GM18951 (cell line): ENCODE measurements around the gene PGA5.
"Not testable (repeated sequence)": the region's sequence is repeated elsewhere in the genome, so short reads cannot be mapped to it uniquely, and the experiment has no call there.

ENCODE experiments used
- POLR2A ChIP-seq: IDR thresholded peaks from 4 replicates; pipeline ENCODE4 v1.6.1; 2011; ENCODE audit warnings: mild to moderate bottlenecking; ENCODE audit not compliant: insufficient read length, insufficient read depth; ENCODE audit errors: extremely low read depth
- in situ Hi-C: fragments of 300-500 bp; cut with MboI; formaldehyde crosslinking; loops from one replicate; pipeline ENCODE4 v1.12.0; 2022; ENCODE audit warnings: low sequenced_read_pairs, mixed read lengths, inconsistent platforms; ENCODE audit not compliant: unreplicated experiment

The PGA5 gene

DNA sequence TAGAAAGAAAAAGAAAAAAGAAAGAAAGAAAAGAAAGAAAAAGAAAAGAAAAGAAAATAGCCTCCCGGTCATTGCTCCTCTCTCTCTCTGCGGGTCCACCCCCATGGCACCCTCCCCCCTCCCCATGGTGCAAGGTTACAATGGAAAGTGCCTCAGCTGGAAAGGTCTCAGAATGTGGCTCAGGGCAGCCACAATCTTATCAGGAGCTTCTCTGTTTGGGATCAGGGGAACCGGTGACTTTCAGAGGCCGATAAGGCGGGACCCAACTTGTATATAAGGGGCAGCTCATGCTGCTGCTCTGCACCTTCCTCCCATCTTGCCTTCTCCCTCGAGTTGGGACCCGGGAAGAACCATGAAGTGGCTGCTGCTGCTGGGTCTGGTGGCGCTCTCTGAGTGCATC, at the start of gene PGA5:
Gene PGA5 (plus strand): TSS at position 301 of the 400 bp plus-strand sequence. CDS start 52 bp downstream, at position 353.
- in situ Hi-C loops: not testable (repeated sequence)

DNA sequence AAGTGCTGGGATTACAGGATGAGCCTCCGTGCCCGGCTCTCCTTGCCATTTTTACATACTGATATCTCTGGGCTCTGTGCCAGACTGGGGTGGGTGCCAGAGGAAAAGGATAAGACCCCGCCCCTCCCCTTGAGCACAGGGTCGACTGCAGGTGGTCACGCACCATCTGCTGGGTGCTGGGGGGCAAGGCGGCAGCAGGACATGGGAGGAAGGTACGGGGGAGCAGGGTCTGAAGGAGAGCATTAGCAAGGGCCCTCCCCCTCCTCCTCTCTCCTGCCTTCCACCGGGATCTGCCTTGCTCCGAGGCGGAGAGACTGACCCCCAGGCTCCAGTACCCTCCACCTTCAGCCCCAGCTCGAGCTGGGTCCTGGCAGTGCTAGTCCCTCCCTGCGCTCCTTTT, 47.4 kb upstream of the PGA5 start:
- in situ Hi-C loops: no loop called here
- no peak for TF ChIP-seq POLR2A

DNA sequence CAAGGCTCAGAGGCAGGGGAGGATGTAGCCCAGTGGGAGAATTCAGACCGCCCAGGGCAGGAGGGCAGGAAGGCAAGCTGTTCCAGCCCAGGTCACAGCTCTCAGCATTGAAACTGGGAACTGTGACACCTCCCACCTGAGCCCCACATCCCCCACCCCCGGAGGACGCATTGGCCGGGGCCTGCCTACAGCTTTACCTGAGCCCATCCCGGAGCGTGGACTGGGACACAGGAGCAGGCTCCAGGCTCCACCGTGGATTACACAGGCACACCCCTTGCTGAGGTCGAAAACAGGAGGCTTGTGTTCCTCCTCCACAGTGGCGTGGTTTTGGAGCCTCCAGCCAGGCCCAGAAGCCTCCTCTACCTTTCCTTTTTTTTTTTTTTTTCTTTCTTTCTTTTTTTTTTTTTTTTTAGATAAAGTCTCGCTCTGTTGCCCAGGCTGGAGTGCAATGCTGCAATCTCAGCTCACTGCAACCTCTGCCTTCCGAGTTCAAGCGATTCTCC, 46.8 kb upstream of the PGA5 start:
- TF ChIP-seq POLR2A: no peak
- in situ Hi-C loops: no loop called here

DNA sequence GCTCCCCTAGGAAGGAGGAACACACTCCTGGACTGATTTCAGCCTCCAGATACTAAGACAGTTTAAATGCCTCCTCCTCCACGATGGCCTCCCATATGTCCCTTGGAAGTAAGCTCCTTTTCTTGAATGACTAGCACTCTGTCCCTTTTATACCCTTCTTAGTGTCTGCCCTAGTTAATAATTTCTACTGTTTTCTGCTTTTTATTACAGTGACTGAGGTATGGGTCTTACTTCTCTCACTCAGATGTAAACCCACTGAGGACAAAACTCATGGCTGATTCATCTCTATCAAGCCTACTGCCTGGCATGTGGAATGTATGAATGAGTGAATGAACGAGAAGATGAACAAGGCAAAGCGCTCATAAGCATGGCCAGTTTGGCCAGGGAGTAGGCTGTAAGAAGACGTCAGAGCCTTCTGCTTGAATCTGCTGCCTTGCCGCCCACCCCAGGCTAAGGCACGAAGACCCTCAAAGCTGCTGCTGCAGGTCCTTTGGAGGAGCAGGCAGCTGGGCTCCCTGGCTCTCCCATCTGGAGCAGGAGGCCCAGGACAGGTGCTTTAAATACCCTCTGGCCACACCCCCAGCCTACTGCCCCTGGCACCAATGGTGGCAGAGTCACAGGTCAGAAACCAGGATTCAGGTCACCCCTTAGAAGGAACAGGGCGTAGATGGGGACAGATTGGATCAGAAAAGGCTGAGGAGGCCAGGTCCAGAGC, 45.8 kb upstream of the PGA5 start:
- TF ChIP-seq POLR2A: no peak
- in situ Hi-C loops: no loop called here

DNA sequence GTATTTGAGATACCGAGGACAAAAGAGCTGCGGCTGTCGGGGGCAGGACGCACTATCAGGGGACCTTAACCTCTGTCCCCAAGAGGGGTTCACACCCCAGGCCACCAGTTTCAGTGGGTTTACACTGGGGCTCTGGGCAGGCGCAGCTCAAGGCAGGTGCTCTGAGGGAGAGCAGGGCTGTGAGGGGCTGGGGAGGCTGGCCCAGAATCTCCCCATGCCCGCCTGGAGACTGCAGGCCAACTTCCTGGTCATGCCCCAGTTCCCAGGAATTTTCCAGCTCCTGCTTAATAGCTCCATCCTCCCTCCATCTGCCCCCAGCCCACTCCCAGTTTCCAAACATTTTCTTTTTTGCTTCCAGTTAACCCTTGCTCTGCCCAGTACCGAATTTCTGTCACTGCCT, 45.3 kb upstream of the PGA5 start:
- TF ChIP-seq POLR2A: no peak
- in situ Hi-C loops: no loop called here

DNA sequence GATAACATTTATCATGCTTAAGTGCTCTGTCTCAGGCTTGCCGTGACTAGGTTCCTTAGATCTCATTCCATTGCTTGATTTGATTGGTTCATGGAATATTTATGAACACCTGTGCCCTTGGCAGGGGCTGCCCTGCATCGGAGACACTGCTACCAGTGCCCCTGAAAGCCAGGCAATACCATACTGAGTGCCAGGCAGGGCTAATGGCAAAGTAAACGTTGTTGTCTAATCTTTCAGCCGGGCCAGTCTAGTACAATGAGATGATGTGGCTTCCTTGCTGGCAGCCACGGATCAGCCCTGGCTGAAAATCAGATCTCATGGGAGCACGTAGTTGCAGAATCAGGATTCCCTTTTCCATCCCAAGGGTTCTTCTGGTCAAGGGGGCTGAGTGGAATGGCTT, 42.6 kb upstream of the PGA5 start:
- no peak for TF ChIP-seq POLR2A
- in situ Hi-C loops: no loop called here

DNA sequence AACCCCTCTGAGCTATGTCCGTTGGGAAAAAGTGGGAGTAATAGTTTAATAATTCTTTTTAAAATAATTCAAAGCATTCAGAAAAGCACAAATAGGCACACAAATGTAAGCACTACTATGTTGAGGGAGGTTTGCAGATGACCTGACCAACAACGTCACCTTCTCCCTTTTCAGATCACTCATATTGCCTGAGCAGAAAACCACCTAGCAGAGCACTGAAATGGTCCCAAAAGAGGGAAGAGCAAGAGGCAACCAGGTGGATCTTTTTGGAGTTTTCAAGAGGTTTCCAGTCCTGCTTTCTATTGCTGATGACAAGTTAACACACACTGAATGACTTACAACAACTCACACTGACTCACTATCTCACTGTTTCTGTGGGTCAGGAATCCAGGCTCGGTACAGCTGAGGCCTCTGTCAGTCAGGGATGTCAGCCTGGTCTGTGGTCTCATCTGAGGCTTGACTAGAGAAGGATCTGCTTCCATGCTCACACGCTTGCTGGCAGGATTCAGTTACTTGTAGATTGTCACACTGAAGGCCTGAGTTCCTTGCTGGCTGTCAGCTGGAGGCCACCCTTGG, 41.9 kb upstream of the PGA5 start:
- in situ Hi-C loops: no loop called here
- TF ChIP-seq POLR2A: no peak

DNA sequence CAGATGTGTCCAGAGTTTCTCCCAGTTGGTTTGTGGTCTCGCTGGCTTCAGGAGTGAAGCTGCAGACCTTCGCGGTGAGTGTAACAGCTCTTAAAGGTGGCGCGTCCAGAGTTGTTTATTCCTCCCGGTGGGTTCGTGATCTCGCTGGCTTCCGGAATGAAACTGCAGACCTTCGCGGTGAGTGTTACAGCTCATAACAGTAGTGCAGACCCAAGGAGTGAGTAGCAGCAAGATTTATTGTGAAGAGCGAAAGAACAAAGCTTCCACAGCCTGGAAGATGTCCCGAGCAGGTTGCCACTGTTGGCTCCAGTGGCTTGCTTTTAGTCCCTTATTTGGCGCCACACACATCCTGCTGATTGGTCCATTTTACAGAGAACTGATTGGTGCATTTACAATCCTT, 39.5 kb upstream of the PGA5 start:
- in situ Hi-C loops: no loop called here

DNA sequence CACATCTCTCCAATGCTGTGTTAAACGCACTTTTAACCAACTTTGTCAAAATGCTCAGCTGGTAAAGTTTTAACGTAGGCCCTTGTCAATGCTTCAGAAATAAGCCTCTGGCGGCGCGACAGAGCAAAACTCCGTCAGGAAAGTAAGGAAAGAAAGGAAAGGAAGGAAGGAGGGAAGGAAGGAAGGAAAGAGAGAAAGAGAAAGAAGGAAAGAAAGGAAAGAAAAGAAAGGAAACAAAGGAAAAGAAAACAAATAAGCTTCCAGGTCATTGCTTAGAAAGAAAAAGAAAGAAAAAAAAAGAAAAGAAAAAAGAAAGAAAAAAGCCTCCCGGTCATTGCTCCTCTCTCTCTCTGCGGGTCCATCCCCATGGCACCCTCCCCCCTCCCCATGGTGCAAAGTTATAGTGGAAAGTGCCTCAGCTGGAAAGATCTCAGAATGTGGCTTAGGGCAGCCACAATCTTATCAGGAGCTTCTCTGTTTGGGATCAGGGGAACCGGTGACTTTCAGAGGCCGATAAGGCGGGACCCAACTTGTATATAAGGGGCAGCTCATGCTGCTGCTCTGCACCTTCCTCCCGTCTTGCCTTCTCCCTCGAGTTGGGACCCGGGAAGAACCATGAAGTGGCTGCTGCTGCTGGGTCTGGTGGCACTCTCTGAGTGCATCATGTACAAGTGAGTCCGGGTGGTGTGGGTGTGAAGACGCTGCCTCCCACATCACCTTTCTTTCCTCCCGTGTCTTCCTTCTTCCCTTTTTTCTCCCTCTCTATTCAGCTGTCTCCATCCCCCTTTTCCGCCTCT, 37.8 kb upstream of the PGA5 start, which contains the start of gene PGA3:
Gene PGA3 (plus strand): TSS at position 566 of the 797 bp plus-strand sequence. CDS start 50 bp downstream, at position 616.
- in situ Hi-C loops: not testable (repeated sequence)

More for the DNA sequence above, 39.5 kb upstream of the PGA5 start:
- TF ChIP-seq POLR2A: no peak

DNA sequence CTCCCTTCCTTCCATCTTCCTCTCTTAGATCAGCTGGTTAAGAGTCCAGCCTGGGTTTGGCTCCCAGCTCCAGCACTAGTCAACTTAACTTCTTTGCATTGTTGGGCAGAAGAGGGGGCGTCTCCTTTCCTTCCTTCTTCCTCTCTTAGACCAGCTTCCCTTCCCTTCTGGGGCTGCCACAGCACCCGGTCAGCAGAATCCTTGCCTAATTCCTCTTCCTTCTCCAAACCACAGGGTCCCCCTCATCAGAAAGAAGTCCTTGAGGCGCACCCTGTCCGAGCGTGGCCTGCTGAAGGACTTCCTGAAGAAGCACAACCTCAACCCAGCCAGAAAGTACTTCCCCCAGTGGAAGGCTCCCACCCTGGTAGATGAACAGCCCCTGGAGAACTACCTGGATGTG, 37.1 kb upstream of the PGA5 start:
- in situ Hi-C loops: not testable (repeated sequence)

DNA sequence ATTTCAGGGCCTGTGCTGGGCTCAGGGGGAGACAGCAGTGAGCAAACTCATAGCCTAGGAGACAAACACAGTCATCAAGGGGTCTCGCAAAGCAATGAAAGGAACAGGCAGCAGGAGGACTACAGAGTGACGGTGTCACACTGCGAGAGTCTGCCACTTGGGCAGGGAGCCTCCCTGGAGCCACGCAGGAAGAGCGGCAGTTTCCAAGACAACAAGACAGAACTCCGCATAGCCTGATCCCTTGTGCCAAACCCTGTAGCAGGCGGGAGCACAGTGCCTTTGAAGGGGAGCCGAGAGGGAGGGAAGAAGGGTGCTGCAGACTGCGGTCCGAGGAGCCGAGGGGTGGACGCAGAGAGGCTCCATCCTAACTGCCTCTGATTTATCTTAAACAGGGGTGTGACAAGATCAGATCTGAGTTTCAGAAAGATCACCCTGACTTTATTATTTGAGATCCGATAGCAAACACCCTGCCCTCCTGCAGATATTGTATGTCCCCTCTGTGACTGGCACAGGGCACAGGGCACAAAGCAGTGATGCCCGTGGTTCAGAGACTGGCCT, 36.4 kb upstream of the PGA5 start:
- in situ Hi-C loops: not testable (repeated sequence)

DNA sequence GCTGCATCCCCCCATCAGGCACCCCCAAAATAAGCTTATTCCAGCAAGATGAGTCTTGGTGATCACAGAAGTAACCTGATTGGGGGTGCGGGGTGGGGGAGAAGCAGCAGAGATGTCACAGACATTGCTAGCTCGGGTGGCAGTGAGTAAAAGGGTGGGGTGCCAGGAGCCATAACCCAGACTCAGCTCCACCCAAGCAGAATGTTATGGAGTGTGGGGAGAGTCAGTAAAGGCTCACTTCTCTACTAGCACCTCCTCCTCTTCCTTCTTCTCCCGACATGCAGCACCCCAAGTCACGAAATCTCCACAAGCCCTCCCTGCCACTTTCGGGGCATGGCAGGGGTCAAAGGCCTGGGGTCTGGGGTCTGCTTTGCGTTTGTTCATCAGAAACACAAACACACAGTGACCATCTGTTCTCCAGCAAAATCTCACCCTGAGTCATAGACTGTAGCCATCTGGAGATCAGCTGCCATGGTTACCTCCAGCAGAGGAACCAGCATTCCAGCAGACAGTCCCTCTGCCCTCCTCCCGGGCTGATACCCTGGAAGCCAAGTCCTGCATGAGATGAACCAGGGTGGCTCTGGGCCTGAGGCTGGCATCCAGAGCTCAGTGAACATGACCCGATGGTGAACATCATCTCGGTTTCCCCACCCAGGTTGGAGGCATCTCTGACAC, 33.2 kb upstream of the PGA5 start:
- in situ Hi-C loops: not testable (repeated sequence)

DNA sequence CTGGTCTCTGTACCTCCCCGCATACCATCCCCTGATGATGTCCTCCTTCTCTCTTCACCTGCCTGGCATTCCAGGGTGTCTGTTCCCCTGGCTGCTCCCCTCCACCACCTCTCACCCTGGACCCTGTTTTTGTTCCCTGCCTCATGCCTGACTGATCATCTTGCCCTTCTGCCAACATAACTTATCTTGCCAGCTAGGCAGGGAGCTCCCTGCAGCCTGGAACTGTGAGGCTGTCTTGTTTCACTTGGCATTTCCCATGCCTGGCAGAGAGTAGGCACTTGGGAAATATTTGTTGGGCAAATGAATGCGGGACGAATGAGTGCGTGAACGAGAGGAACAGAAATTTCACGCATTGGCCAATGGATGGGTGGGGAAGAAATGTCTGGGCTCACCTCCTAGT, 30.3 kb upstream of the PGA5 start:
- in situ Hi-C loops: not testable (repeated sequence)

DNA sequence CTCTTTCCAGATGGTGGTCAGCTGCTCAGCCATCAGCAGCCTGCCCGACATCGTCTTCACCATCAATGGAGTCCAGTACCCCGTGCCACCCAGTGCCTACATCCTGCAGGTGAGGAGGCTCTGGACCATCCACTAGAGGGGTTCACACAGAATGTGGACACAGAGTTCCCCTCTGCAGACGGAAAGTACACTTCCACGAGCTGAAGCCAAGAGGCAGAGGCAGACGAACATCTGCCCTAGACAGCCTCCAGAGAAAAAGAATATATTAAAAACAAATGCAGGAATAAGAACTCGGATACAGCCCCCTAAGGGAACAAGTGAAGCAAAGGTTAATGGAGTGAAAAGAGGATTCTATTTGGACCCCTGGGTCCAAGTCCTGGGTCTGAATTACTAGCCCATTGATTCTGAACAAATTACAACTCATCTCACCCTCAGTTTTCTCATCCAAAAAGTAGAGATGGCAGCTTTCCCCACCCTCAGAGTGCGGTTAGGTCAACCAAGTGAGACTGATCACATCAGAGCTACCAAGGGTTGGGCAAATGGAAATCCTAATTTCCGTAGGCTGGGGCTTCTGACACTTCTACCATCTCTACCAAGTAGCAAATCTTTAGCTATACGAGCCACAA, 29.5 kb upstream of the PGA5 start:
- in situ Hi-C loops: not testable (repeated sequence)

DNA sequence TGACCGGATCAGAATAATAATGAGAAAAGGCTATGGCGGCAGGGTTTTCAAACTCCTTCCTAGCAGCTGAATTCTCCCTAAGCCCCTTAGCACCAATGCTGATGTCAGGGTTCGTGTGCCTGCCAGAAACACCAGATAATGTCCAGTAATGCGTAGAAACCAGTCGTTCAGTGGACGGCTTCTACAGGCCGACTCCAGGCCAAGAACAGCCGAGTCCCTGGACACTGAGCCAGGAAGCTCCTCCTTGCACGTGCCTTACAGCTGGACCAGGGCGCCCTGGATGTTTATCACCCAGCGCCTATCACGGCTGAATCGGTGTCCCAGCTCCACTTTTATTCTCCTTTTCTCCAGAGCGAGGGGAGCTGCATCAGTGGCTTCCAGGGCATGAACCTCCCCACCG, 28.8 kb upstream of the PGA5 start:
- in situ Hi-C loops: not testable (repeated sequence)

DNA sequence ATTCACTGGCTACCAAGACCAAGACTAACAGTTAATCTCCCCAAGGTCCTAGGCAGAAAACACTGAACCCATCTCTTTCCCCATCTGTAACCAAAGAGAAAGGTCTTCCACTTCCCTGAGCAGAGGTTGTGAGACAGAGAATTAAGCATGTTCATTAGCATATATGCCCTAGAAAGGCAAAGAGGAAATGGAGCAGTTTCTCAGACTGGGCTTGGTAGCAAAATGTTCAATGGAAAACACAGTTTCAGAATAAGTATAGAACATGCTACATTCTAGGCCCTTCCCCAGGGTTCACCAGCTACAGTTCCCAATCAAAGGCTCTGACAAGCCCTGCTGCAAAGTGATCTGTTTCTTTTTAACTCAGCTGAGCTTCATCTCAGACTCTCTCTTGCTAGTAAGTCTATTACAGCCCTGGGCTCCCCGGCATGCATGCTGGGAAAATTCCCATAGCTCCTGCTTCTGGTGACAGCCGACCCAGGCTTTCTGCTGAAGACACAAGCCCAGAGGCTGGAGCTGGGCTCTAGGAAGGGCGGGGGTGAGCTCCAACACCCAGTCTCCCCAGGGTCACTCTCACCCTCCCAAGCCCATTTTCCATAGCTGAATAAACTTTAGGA, 27.2 kb upstream of the PGA5 start:
- in situ Hi-C loops: not testable (repeated sequence)

DNA sequence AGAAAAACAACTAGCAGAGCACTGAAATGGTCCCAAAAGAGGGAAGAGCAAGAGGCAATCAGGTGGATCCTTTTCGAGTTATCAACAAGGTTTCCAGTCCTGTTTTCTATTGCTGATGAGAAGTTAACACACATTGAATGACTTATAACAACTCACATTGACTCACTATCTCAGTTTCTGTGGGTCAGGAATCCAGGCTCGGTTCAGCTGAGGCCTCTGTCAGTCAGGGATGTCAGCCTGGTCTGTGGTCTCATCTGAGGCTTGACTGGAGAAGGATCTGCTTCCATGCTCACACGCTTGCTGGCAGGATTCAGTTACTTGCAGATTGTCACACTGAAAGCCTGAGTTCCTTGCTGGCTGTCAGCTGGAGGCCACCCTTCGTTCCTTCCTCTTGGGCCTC, 22.7 kb upstream of the PGA5 start:
- in situ Hi-C loops: not testable (repeated sequence)

DNA sequence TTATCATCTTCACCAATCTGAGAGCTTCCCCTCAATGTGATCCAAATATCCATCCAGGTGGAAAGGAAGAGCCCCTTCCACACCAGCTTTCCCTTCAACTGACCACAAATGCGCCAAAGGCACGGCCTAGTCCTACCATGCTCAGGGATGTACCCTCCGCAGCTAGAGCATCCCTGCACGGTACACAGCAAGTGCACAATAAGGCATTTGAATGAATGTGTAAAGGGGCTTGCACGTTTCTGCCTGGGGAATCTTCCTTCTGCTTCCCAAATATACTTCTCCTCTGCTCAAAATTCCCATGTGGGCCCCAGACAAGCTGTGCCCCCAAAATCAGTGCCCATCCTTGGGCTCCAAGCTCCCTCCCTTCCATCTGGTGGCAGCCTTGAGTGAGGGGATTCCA, 22.0 kb upstream of the PGA5 start:
- in situ Hi-C loops: not testable (repeated sequence)

DNA sequence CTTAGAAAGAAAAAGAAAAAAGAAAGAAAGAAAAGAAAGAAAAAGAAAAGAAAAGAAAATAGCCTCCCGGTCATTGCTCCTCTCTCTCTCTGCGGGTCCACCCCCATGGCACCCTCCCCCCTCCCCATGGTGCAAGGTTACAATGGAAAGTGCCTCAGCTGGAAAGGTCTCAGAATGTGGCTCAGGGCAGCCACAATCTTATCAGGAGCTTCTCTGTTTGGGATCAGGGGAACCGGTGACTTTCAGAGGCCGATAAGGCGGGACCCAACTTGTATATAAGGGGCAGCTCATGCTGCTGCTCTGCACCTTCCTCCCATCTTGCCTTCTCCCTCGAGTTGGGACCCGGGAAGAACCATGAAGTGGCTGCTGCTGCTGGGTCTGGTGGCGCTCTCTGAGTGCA, 18.9 kb upstream of the PGA5 start, which contains the start of gene PGA4:
Gene PGA4 (plus strand): TSS at position 301 of the 400 bp plus-strand sequence. CDS start 54 bp downstream, at position 355.
- in situ Hi-C loops: not testable (repeated sequence)
